Subcutaneous abdominal adipose tissue (tissue), 5 donors: ENCODE data around the gene MLLT1.
"Not testable (repeated sequence)": the region's sequence is repeated elsewhere in the genome, so short reads cannot be mapped to it uniquely, and the experiment has no call there.

ENCODE experiments used
- H3K27ac ChIP-seq: one replicate; pipeline ENCODE4 v1.7.0; 2013; ENCODE audit warnings: low read depth, mild to moderate bottlenecking, inconsistent platforms, low read length, moderate library complexity
- H3K27me3 ChIP-seq, 5 donors: one replicate each; pipeline ENCODE4 v1.7.0; 2013; ENCODE audit warnings: low read length in 5 of 5, inconsistent platforms in 1 of 5; ENCODE audit not compliant: control insufficient read depth in 5 of 5, insufficient read depth in 4 of 5
- H3K36me3 ChIP-seq, 5 donors: one replicate each; pipeline ENCODE4 v1.7.0; 2013; ENCODE audit warnings: low read length in 5 of 5; ENCODE audit not compliant: control insufficient read depth in 5 of 5, insufficient read depth in 5 of 5
- H3K4me1 ChIP-seq, 5 donors: one replicate each; pipeline ENCODE4 v1.7.0; 2013; ENCODE audit warnings: low read length in 5 of 5, mild to moderate bottlenecking in 3 of 5, moderate library complexity in 1 of 5; ENCODE audit not compliant: control insufficient read depth in 5 of 5, insufficient read depth in 5 of 5
- H3K4me3 ChIP-seq, 5 donors: one replicate each; pipeline ENCODE4 v1.7.0; 2013; ENCODE audit warnings: low read length in 5 of 5, low read depth in 1 of 5
- H3K9ac ChIP-seq, 5 donors: one replicate each; pipeline ENCODE4 v1.7.0; 2013; ENCODE audit warnings: low read length in 5 of 5, mild to moderate bottlenecking in 4 of 5, moderate library complexity in 3 of 5
- H3K9me3 ChIP-seq, 5 donors: one replicate each; pipeline ENCODE4 v1.7.0; 2013; ENCODE audit warnings: low read length in 5 of 5; ENCODE audit not compliant: control insufficient read depth in 5 of 5
- donor health status: healthy.
- donor health status: healthy.
- donor health status: healthy.
- donor health status: healthy.
- donor health status: healthy.

The MLLT1 gene

DNA sequence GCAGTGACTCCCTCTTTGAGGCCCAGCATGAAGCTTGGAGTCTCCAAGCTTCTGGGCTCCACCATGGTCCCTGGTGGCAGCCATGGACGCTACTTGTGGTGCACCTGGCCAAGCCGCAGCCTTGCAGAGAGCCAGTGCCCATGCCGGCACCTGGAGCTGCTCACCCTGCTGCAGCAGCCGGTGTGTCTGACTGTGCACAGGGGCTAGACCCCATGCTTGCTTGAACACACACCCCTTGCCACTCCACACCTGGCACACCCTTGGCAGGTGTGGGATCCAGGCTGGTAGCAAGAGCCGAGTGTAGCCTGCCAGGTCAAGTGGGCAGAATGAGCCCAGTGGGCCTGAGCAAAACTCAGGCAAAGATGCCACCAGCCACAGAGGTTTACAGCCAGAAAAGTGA lies 18.6 kb upstream of the MLLT1 start:
- Histone ChIP-seq H3K36me3 (no peaks in the 10 kb centered on the region), H3K27ac (no peak overlapping the region), H3K4me3 (no peak overlapping the region), H3K27me3 (peaks cover 0 to 4% (median 0%) of the 10 kb centered on the region in 5 donors), H3K9me3 (peaks cover 0 to 8% (median 7%) of the 10 kb centered on the region in 5 donors), H3K4me1 (no peaks in the 10 kb centered on the region), H3K9ac (no peak overlapping the region)

GRCh38 chr19:6297202-6297601 lies 17.4 kb upstream of the MLLT1 start:
- no peak overlapping the region for H3K27ac ChIP-seq
- H3K9ac ChIP-seq = no peak overlapping the region
- H3K4me3 ChIP-seq = no peak overlapping the region
- peaks cover 0 to 4% (median 0%) of the 10 kb centered on the region in 5 donors for H3K27me3 ChIP-seq
- H3K9me3 ChIP-seq = peaks cover 5 to 20% (median 18%) of the 10 kb centered on the region in 5 donors
- no peaks in the 10 kb centered on the region for H3K36me3 ChIP-seq
- no peaks in the 10 kb centered on the region for H3K4me1 ChIP-seq

DNA sequence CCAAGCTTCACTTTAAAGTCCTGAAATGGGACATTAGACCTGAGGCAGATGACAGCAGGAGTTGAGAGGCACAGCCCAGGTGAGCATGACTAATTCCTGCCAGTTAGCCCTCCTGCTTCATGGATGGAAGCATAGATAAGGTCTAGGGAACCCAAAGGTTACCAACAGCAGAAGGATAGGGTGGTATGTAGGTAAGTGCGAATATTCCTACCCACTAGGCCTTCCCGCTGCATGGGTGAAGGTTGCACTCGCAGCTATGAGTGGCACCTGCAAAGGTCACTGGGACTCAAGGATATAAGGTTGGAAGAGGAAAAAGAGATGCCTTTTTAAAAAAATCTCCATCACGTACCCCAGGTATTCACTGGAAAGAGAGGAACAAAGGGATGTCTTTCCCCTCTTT lies 12.2 kb upstream of the MLLT1 start:
- Histone ChIP-seq H3K4me3 (peak overlapping the region in 4 of 5 donors; percentile 5 to 51 (median 17)), H3K27me3 (no peaks in the 10 kb centered on the region), H3K36me3 (no peaks in the 10 kb centered on the region), H3K9ac (no peak overlapping the region), H3K27ac (no peak overlapping the region), H3K9me3 (peaks cover 15 to 67% (median 60%) of the 10 kb centered on the region in 5 donors), H3K4me1 (no peaks in the 10 kb centered on the region)

GRCh38 chr19:6288737-6289136 lies 9.0 kb upstream of the MLLT1 start:
- H3K4me3 ChIP-seq = peak overlapping the region in 1 of 5 donors; percentile 41
- H3K9me3 ChIP-seq = peaks cover 20 to 78% (median 71%) of the 10 kb centered on the region in 5 donors
- no peaks in the 10 kb centered on the region for H3K4me1 ChIP-seq
- H3K27ac ChIP-seq = no peak overlapping the region
- no peaks in the 10 kb centered on the region for H3K27me3 ChIP-seq
- no peak overlapping the region for H3K9ac ChIP-seq
- H3K36me3 ChIP-seq = no peaks in the 10 kb centered on the region

DNA sequence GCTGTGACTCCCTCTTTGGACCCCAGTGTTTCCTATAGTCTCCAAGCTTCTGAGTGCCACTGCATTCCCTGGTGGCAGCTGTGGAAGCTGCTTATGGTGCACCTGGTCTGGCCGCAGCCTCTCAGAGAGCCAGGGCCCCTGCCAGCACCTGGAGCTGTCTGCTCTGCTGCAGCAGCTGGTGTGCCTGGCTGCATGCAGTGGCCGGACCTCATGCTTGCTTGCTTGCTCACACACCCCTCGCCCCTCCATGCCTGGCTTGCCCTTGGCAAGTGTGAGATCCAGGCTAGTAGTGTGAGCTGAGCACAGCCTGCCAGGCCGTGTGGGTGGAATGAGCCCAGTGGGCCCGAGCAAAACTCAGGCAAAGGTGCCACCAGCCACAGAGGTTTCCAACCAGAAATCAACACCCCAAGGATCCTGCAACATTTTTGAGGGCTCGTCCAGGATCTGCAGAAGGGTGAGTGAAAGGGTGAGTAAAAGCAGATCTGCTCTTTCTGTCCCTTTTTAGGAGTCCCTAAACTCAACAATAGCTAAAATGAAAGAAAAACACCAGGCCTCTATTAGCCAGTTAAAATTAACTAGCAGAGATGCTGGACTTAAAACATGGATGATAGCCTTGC lies 7.6 kb upstream of the MLLT1 start:
- no peaks in the 10 kb centered on the region for H3K4me1 ChIP-seq
- no peak overlapping the region for H3K9ac ChIP-seq
- no peak overlapping the region for H3K27ac ChIP-seq
- peaks cover 15 to 65% (median 58%) of the 10 kb centered on the region in 5 donors for H3K9me3 ChIP-seq
- H3K4me3 ChIP-seq = peak overlapping the region in 4 of 5 donors; percentile 13 to 62 (median 34)
- H3K36me3 ChIP-seq = no peaks in the 10 kb centered on the region
- no peaks in the 10 kb centered on the region for H3K27me3 ChIP-seq

DNA sequence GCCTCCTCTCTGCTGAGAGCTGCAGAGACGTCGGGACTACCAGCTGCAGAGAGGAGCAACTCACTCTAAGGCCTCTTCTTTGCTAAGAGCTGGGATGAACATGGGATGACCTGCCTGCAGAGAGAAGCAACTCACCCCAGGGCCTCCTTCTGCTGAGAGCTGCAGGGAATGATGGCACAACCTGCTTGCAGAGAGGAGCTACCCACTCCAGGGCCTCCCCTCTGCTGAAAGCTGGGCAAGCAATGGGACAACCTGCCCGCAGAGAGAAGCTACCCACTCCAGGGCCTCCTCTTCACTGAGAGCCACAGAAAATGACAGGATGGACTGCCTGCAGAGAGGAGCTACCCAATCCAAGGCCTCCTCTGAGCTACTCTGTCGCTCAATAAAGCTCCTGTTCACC lies 6.9 kb upstream of the MLLT1 start:
- peak overlapping the region in 4 of 5 donors; percentile 13 to 62 (median 34) for H3K4me3 ChIP-seq
- H3K4me1 ChIP-seq = no peaks in the 10 kb centered on the region
- H3K27me3 ChIP-seq = no peaks in the 10 kb centered on the region
- no peak overlapping the region for H3K27ac ChIP-seq
- no peaks in the 10 kb centered on the region for H3K36me3 ChIP-seq
- H3K9me3 ChIP-seq = peaks cover 9 to 58% (median 51%) of the 10 kb centered on the region in 5 donors
- H3K9ac ChIP-seq = no peak overlapping the region

DNA sequence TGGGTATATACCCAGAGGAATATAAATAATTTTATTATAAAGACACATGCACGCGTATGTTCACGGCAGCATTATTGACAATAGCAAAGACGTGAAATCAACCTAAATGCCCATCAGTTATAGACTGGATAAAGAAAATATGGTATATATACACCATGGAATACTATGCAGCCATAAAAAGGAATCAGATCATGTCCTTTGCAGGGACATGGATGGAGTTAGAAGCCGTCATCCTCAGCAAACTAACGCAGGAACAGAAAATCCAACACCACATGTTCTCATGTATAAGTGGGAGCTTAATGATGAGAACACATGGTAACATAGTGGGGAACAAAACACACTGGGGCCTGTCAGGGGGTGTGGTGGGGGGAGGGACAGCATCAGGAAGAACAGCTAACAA lies 2.6 kb upstream of the MLLT1 start:
- Histone ChIP-seq H3K4me1 (peaks cover 4 to 24% (median 19%) of the 10 kb centered on the region in 5 donors), H3K9me3 (peaks cover 6 to 19% (median 18%) of the 10 kb centered on the region in 5 donors)
- not testable (repeated sequence) for H3K36me3 ChIP-seq, H3K9ac ChIP-seq, H3K4me3 ChIP-seq, H3K27ac ChIP-seq, H3K27me3 ChIP-seq

DNA sequence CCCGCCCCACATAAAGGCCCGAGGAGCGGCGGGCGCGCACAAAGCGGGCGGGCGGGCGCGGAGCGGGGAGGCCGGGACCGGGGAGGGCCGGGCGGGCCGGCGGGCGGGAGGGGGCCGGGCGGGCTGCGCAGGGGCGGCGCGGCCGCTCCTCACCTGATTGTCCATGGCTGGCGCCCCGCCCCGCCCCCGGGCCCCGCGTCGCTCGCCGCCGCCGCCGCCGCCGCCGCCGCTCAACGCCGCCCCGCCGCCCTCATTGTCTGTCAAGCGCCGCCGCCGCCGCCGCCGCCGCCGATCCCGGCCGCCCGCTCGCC lies 200 bp downstream of the MLLT1 start:
- peak overlapping the region; percentile 30 for H3K27ac ChIP-seq
- H3K9me3 ChIP-seq = no peaks in the 10 kb centered on the region

DNA sequence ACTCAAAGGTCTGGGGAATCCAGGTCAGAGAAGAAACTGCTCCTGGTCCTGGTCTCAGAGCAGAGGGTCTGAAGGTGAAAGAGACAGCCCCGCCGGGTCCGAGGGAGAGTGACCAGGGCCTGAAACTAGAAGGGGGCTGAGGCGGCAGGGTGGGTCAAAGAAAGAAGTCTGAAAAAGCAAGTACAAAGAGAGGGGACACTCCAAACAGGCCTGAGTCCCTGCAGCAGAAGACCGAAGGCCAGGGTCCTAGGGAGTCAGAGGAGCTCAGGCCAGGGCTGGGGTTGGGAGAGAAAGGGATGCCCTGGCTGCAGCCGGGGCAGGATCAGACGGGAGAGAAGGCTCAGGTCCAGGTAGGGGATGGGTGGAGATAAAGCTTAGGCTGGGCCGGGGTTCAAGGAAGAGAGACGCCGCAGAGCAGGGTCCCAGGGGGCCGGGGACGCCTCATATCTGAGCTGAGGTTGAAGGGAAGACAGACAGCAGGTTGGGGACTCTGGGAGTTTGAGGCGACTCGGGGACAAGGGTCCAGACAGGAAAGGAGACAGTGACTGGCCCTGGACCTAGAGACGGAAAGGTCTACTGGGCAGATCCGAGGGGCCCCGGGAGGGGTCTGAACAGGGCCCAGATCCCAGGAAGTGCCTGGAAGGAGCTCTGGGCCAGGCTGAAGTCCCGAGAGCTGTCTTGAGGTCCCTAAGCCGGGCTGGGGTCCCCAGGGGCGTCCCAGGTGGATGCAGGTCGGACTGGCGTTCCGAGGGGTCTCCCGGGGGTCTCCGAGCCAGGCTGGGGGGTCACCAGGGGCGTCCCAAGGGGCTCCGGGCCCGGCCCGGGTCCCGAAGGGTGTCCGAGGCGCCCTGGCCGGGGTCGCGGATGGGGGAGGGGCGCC lies 795 bp downstream of the MLLT1 start:
- Histone ChIP-seq H3K27me3 (no peaks in the 10 kb centered on the region), H3K36me3 (peaks cover 0 to 3% (median 0%) of the 10 kb centered on the region in 5 donors), H3K9ac (peak overlapping the region; percentile 72 to 96 (median 89)), H3K4me3 (peak overlapping the region; percentile 64 to 80 (median 75)), H3K9me3 (no peaks in the 10 kb centered on the region), H3K4me1 (peaks cover 8 to 58% (median 53%) of the 10 kb centered on the region in 5 donors), H3K27ac (peak overlapping the region; percentile 30)

More for the DNA sequence above, 200 bp downstream of the MLLT1 start:
- peaks cover 8 to 52% (median 47%) of the 10 kb centered on the region in 5 donors for H3K4me1 ChIP-seq
- peak overlapping the region in 4 of 5 donors; percentile 72 to 96 (median 89) for H3K9ac ChIP-seq
- no peaks in the 10 kb centered on the region for H3K27me3 ChIP-seq
- peaks cover 0 to 3% (median 0%) of the 10 kb centered on the region in 5 donors for H3K36me3 ChIP-seq
- peak overlapping the region in 3 of 5 donors; percentile 74 to 80 (median 76) for H3K4me3 ChIP-seq

DNA sequence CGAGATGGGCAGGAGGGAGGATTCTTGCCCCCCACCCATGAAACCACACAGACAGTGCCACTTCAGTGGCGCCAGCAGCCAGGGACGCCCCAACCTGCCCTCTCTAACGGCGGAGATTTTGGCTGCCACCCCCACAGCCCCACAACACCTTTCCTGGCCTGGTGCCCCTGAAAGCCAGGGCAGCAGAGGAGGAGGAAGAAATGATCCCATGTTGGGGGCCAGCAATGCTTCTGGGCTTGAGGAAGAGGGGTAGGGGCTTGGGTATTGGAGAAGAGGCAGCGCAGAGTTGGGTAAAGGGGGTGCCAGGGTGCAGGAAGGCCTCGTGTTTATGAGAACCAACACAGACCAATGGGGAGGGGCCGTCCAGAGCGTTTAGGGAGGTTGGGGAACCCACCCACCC lies 1.7 kb downstream of the MLLT1 start:
- Histone ChIP-seq H3K4me1 (peaks cover 14 to 68% (median 63%) of the 10 kb centered on the region in 5 donors), H3K27me3 (no peaks in the 10 kb centered on the region), H3K4me3 (peak overlapping the region in 3 of 5 donors; percentile 74 to 80 (median 76)), H3K9ac (peak overlapping the region in 2 of 5 donors; percentile 39 to 96), H3K27ac (no peak overlapping the region), H3K9me3 (no peaks in the 10 kb centered on the region), H3K36me3 (peaks cover 0 to 3% (median 0%) of the 10 kb centered on the region in 5 donors)
